Measurements from ENCODE around the gene ROBO2. TPM values are rescaled to one million over a fixed set of nuclear protein-coding genes. Genes with fewer than 3 reads are reported as not detected.

The ROBO2 gene, protein sequence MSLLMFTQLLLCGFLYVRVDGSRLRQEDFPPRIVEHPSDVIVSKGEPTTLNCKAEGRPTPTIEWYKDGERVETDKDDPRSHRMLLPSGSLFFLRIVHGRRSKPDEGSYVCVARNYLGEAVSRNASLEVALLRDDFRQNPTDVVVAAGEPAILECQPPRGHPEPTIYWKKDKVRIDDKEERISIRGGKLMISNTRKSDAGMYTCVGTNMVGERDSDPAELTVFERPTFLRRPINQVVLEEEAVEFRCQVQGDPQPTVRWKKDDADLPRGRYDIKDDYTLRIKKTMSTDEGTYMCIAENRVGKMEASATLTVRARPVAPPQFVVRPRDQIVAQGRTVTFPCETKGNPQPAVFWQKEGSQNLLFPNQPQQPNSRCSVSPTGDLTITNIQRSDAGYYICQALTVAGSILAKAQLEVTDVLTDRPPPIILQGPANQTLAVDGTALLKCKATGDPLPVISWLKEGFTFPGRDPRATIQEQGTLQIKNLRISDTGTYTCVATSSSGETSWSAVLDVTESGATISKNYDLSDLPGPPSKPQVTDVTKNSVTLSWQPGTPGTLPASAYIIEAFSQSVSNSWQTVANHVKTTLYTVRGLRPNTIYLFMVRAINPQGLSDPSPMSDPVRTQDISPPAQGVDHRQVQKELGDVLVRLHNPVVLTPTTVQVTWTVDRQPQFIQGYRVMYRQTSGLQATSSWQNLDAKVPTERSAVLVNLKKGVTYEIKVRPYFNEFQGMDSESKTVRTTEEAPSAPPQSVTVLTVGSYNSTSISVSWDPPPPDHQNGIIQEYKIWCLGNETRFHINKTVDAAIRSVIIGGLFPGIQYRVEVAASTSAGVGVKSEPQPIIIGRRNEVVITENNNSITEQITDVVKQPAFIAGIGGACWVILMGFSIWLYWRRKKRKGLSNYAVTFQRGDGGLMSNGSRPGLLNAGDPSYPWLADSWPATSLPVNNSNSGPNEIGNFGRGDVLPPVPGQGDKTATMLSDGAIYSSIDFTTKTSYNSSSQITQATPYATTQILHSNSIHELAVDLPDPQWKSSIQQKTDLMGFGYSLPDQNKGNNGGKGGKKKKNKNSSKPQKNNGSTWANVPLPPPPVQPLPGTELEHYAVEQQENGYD (N-terminal part only)
- not detected for total RNA-seq

DNA sequence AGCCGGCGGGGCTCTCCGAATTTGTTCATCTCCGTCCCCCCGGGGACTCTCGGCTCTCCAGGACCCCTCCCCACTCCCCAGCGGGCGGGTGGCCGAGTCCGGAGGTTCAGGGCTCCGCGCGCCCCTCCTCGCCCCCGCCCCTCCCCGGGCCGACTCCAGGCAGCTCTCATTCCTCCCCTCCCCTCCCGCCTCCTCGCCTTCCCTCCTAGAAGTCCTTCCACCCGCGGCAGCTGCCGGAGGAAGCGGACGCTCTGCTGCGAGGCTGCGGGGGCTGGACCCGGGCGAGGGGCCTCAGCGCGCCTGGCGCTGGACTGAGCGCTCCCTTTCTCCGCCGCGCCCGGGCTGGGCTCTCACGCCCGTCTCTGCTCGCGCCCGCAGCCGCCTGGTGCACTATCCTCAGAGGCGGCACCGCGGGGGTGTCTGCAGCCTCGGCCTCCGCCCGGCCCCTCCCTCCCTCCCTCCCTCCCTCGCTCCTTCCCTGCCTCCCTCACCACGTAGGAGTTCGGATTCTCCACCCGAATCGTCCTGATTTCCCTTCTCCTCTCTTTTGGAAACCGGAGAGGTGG is at the start of gene ROBO2:
Gene ROBO2, plus strand, starts transcription at position 494 of the 566 bp plus-strand sequence. CDS start 687 bp downstream, outside the sequence.
- intact Hi-C loops (cut with micrococcal nuclease), result loop anchor here (5.0 kb wide), 1 partner anchor 1608 kb away; no protein-coding TSS in a partner anchor
- peaks cover 22% of the 10 kb centered on the region for H3K27me3 Mint-ChIP-seq
- no peak within 1 kb of the TSS for H3K27ac Mint-ChIP-seq

DNA sequence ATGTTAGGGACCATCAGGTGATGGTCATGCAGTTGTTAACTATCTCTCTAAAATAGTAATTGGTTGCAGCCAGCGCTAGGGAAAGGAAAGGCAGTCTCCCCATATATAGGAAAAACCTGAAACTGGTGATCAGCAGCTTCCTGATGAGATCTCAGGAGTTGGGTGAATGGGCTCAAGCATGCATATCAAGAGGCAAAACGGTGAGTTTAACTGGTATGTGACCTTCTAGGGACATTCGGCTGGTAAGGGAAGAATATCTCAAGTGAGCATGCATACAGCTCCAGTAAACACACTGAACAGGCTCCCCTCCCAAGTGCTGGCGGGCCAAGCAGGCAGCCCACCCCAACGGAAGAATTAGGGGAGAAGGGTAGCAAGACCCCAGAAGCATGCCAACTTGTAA is 49.3 kb upstream of the ROBO2 start:
- CTCF ChIA-PET, result no interaction called here
- Mint-ChIP-seq H3K27ac (no peak overlapping the region), H3K36me3 (no peaks in the 10 kb centered on the region), H3K4me3 (no peak overlapping the region), H3K27me3 (no peaks in the 10 kb centered on the region), H3K9me3 (peaks cover 13% of the 10 kb centered on the region), H3K4me1 (ENCODE audit: low read depth) (no peaks in the 10 kb centered on the region)
- no peak for DNase-seq
- POLR2A ChIA-PET, result no interaction called here
- intact Hi-C loops (cut with micrococcal nuclease), result no loop called here

More for the DNA sequence above, at the start of gene ROBO2:
- Mint-ChIP-seq H3K4me3 (no peak within 1 kb of the TSS), H3K9me3 (no peaks in the 10 kb centered on the region), H3K4me1 (ENCODE audit: low read depth) (no peaks in the 10 kb centered on the region), H3K36me3 (peaks cover 1% of the 10 kb centered on the region)
- POLR2A ChIA-PET, result no interaction called here
- no peak for DNase-seq
- CTCF ChIA-PET, result no interaction called here

DNA sequence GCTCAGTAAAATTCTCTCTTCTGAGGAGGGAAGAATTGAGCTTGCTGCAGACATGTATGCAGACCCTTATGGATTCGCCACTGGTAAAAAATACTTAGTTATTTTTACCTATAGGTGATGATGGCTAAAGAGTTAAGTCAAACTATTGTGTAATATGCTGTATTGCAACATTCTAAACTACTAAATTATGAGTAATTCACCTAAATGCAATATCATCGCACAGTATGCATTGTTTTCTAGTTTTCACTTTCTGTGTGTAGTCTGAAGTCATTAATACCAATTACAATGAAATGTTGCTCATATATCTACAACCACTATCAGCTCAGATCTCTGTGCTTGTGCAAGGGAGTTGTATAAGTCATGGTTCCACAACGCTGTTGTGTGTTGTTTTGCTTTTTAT is 48.7 kb upstream of the ROBO2 start:
- Mint-ChIP-seq H3K4me1 (ENCODE audit: low read depth) (no peaks in the 10 kb centered on the region), H3K27ac (no peak overlapping the region), H3K36me3 (no peaks in the 10 kb centered on the region), H3K27me3 (no peaks in the 10 kb centered on the region), H3K4me3 (no peak overlapping the region), H3K9me3 (peaks cover 13% of the 10 kb centered on the region)
- ChIA-PET POLR2A (no interaction called here), CTCF (no interaction called here)
- intact Hi-C loops (cut with micrococcal nuclease), result no loop called here
- DNase-seq, result no peak

DNA sequence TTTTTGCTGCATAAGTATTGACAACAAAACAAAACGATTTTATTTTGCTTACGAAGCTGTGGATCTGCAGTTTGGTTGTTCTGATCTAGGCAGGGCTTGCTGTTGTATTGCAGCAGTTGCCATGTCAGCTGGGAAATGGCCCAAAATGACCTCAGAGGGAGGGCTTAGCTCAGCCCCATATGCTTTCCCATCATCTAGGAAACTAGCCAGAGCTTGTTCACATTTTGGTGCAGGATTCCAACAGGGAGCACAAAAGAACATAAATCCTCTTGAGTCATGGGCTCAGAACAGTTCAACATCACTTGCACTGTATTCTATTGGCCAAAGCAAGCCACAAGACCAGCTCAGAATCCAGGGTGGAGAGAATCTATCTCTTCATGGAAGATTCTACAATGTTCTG is 42.2 kb upstream of the ROBO2 start:
- DNase-seq, result no peak
- Mint-ChIP-seq H3K36me3 (no peaks in the 10 kb centered on the region), H3K9me3 (peaks cover 12% of the 10 kb centered on the region), H3K4me3 (no peak overlapping the region), H3K27me3 (no peaks in the 10 kb centered on the region), H3K27ac (no peak overlapping the region), H3K4me1 (ENCODE audit: low read depth) (no peaks in the 10 kb centered on the region)
- ChIA-PET CTCF (no interaction called here), POLR2A (no interaction called here)
- intact Hi-C loops (cut with micrococcal nuclease), result no loop called here

DNA sequence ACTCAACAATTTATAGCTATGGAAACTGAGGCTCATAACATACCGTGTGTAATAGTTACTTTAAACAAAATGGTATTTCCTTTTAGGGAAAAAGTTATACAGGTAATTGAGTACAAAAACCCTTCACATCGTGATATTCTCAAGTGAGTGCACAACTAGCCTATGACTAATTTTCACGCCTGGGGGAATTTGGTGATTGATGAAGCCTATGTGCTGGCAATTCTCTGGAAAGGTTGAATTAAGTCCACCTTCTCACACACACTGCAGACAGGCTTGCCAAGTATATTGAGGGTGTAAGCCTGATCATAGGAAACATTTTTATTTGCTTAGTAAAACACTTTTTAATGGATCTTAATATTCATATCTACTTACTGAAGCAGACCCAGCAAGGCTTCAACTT is 41.3 kb upstream of the ROBO2 start:
- DNase-seq, result no peak
- ChIA-PET POLR2A (no interaction called here), CTCF (no interaction called here)
- no peaks in the 10 kb centered on the region for H3K27me3 Mint-ChIP-seq
- H3K4me3 Mint-ChIP-seq, result no peak overlapping the region
- intact Hi-C loops (cut with micrococcal nuclease), result no loop called here
- H3K36me3 Mint-ChIP-seq, result no peaks in the 10 kb centered on the region
- H3K27ac Mint-ChIP-seq, result no peak overlapping the region
- no peaks in the 10 kb centered on the region for H3K4me1 Mint-ChIP-seq (ENCODE audit: low read depth)
- peaks cover 10% of the 10 kb centered on the region for H3K9me3 Mint-ChIP-seq

DNA sequence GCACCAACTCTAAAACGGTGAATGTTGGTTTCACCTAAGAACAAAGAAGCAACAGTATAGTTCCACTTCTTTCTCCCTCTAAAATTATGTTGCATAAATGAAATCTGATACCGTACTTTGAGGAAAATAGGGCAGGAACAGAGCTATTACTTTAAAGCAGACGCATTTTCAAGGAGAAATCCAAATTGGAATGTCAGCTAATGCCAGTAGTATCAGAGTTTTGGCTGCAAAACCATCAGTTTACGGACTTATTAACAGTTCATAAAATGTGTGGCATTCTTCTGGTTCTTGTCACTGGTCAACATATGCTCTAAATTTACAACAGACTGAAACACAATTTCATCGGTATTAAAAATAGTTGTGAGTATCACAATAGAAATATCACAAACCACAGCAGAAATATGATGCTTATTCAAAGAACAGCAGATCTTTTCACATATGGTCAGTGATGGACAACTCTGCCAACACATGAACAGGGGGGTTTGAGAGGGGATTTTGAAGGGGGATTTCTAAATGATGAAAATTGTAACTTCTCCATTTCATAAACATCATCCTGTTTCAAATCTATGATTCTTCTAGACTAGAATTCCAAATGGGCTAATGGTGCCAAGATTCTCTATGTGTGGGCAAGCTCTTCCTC is 38.7 kb upstream of the ROBO2 start:
- ChIA-PET CTCF (no interaction called here), POLR2A (no interaction called here)
- Mint-ChIP-seq H3K36me3 (no peaks in the 10 kb centered on the region), H3K9me3 (peaks cover 7% of the 10 kb centered on the region), H3K27ac (no peak overlapping the region), H3K4me3 (no peak overlapping the region), H3K4me1 (ENCODE audit: low read depth) (no peaks in the 10 kb centered on the region), H3K27me3 (no peaks in the 10 kb centered on the region)
- DNase-seq, result no peak
- intact Hi-C loops (cut with micrococcal nuclease), result no loop called here

DNA sequence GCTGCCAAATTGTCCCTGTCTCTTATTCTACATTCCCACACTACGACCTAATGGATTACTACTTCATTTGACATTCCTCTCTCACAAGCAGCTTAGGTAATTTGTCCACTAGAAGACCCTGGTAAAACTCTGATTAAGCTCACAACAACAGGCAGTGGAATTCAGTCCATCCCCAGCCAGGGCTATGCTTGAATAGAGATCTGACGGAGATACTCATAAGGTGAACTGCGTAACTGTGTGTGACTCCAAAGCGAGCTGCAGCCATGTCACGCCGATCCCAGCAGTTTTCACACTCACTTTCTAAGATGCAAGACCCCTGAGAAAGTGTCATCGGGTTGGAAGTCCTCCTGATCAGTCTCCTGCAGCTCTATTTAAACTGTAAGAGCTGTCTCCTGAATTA is 25.7 kb upstream of the ROBO2 start:
- POLR2A ChIA-PET, result no interaction called here
- no peaks in the 10 kb centered on the region for H3K4me1 Mint-ChIP-seq (ENCODE audit: low read depth)
- no peak for DNase-seq
- no peak overlapping the region for H3K27ac Mint-ChIP-seq
- CTCF ChIA-PET, result no interaction called here
- no peaks in the 10 kb centered on the region for H3K27me3 Mint-ChIP-seq
- H3K36me3 Mint-ChIP-seq, result no peaks in the 10 kb centered on the region
- peaks cover 18% of the 10 kb centered on the region for H3K9me3 Mint-ChIP-seq
- H3K4me3 Mint-ChIP-seq, result no peak overlapping the region
- intact Hi-C loops (cut with micrococcal nuclease), result no loop called here

DNA sequence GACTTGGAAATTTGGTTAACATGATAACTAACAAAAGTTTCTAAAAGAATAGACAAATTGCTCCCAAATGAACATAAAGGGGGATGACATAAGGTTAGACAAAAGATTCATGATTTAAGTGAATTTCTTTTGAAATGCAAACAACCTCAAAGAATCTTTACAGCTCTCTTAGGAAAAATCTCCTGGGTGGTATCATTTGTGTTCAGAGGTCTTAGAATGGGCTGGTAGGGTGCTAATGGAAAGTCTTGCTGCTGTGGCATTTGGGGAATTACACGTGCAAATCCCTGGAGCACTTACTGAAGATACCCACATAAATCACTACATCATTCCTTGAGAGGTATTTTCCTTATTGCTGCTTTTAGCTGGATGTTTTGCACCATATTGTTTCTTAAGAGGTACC is 14.4 kb upstream of the ROBO2 start:
- ChIA-PET POLR2A (no interaction called here), CTCF (no interaction called here)
- DNase-seq, result no peak
- H3K27me3 Mint-ChIP-seq, result no peaks in the 10 kb centered on the region
- peaks cover 16% of the 10 kb centered on the region for H3K9me3 Mint-ChIP-seq
- no peaks in the 10 kb centered on the region for H3K36me3 Mint-ChIP-seq
- intact Hi-C loops (cut with micrococcal nuclease), result no loop called here
- H3K4me1 Mint-ChIP-seq (ENCODE audit: low read depth), result no peaks in the 10 kb centered on the region
- H3K4me3 Mint-ChIP-seq, result no peak overlapping the region
- no peak overlapping the region for H3K27ac Mint-ChIP-seq

DNA sequence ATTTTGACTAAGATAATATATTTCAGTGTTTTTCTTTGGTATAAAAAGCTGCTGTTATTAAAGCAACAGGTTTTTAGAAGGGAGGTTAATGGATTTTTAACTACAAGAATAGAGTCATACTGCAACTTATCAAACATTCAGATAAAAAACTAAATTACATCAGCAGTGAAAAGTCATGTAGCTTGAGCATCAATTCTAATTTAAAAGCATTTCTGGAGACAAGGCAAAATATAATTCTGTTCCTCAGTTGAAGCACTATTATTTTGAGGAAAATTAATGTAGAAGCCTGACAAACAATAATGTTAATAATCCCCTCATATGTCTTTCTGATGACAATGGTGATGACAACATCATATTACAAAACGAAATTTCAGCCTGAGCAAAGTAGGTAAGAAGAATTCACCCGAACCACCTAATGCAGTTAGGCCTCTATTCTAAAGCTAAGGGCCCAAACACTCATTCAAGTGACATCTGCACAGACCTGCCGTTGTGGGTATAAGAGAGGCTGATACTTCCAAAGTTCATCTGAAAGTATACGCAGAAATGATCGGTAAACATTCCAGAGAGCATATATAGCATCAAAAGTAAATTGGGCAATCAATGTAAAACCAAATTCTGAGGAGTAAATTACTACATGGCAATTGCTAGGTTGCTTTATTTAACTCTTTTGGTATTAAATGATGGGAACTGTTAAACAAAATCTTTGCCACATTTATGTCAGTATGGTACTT is 12.8 kb upstream of the ROBO2 start:
- DNase-seq, result no peak
- H3K27me3 Mint-ChIP-seq, result no peaks in the 10 kb centered on the region
- no peaks in the 10 kb centered on the region for H3K36me3 Mint-ChIP-seq
- H3K9me3 Mint-ChIP-seq, result peaks cover 16% of the 10 kb centered on the region
- ChIA-PET CTCF (no interaction called here), POLR2A (no interaction called here)
- intact Hi-C loops (cut with micrococcal nuclease), result no loop called here
- H3K27ac Mint-ChIP-seq, result no peak overlapping the region
- H3K4me3 Mint-ChIP-seq, result no peak overlapping the region
- no peaks in the 10 kb centered on the region for H3K4me1 Mint-ChIP-seq (ENCODE audit: low read depth)

DNA sequence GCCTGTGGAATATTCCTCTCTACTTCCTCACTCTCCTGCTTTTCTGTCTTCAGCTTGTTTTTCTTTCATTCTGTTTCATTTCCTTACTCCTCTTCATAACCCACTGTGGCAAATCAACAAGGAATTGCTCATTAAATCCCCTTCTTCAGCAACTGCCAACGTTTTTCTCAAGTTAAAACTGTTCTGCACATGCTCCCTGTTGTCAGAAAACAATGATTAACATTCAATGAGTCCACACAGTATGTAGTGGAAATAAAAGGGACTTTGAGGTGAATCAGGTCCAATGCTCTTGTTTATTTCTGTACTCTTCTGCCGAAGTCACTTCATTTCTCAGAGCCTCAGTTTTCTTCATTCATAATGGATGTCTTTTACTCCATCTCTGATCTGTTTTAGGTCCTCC is 11.9 kb upstream of the ROBO2 start:
- Mint-ChIP-seq H3K4me3 (no peak overlapping the region), H3K36me3 (no peaks in the 10 kb centered on the region), H3K27ac (no peak overlapping the region), H3K9me3 (peaks cover 14% of the 10 kb centered on the region), H3K27me3 (no peaks in the 10 kb centered on the region), H3K4me1 (ENCODE audit: low read depth) (no peaks in the 10 kb centered on the region)
- intact Hi-C loops (cut with micrococcal nuclease), result no loop called here
- CTCF ChIA-PET, result no interaction called here
- POLR2A ChIA-PET, result no interaction called here
- DNase-seq, result no peak

DNA sequence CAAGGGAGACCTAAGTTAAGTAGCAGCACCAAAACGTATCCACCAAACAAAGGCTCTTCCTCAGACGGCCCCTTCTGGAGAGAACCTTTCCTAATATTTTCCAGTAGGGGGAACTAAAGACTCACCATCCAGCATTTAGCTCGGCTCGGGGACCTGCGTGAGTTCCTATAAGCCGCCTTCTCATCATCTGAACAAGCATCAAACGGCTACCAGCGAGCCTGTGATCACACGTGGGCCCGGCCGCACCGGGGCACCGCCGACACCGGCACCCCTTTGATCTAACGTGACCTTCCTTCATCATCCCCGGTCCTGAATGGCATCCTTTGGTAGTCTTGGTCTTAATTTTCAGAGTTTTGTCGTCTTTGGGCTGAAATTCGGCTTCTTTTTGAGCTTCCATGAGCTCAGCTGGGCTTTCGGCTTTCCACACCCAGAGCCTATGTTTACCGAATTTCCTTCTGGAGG is 1.4 kb upstream of the ROBO2 start:
- intact Hi-C loops (cut with micrococcal nuclease), result loop anchor here (5.0 kb wide), 1 partner anchor 1609 kb away; no protein-coding TSS in a partner anchor
- H3K4me3 Mint-ChIP-seq, result no peak overlapping the region

More for the DNA sequence above, 1.4 kb upstream of the ROBO2 start:
- no peaks in the 10 kb centered on the region for H3K4me1 Mint-ChIP-seq (ENCODE audit: low read depth)
- H3K36me3 Mint-ChIP-seq, result peaks cover 1% of the 10 kb centered on the region
- POLR2A ChIA-PET, result no interaction called here
- CTCF ChIA-PET, result no interaction called here
- H3K27ac Mint-ChIP-seq, result no peak overlapping the region
- DNase-seq, result peak; percentile 11
- peaks cover 22% of the 10 kb centered on the region for H3K27me3 Mint-ChIP-seq
- H3K9me3 Mint-ChIP-seq, result no peaks in the 10 kb centered on the region

All from activated CD4-positive, alpha-beta memory T cell treated with anti-CD3 and anti-CD28 coated beads for 36 hours (primary cell).